GM18867 (cell line): ENCODE data around the gene CADM3.

Experiments used
- ATAC-seq: cut with Tn5 transposase; IDR thresholded peaks from one replicate; pipeline ENCODE4 v1.9.1; 2021; ENCODE audit warnings: mild to moderate bottlenecking, moderate library complexity; ENCODE audit not compliant: unreplicated experiment

CADM3 gene

GRCh38 chr1:159204161-159205141, 33.0 kb downstream of the CADM3 start, which contains the start of gene ACKR1:
Gene ACKR1, plus strand, starts transcription at chr1:159204875. Its CDS starts 85 bp downstream, at chr1:159204960.
- no peak for ATAC-seq

DNA sequence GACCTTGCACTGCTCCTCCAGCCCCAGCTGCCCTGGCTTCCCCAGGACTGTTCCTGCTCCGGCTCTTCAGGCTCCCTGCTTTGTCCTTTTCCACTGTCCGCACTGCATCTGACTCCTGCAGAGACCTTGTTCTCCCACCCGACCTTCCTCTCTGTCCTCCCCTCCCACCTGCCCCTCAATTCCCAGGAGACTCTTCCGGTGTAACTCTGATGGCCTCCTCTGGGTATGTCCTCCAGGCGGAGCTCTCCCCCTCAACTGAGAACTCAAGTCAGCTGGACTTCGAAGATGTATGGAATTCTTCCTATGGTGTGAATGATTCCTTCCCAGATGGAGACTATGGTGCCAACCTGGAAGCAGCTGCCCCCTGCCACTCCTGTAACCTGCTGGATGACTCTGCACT, 33.8 kb downstream of the CADM3 start:
- ATAC-seq = no peak

DNA sequence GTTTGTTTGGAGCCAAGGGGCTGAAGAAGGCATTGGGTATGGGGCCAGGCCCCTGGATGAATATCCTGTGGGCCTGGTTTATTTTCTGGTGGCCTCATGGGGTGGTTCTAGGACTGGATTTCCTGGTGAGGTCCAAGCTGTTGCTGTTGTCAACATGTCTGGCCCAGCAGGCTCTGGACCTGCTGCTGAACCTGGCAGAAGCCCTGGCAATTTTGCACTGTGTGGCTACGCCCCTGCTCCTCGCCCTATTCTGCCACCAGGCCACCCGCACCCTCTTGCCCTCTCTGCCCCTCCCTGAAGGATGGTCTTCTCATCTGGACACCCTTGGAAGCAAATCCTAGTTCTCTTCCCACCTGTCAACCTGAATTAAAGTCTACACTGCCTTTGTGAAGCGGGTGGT, 34.7 kb downstream of the CADM3 start:
- ATAC-seq = no peak

- ATAC-seq = no peak
These were observed 35.7 kb downstream of the CADM3 start for GRCh38 chr1:159207080-159207479.

DNA sequence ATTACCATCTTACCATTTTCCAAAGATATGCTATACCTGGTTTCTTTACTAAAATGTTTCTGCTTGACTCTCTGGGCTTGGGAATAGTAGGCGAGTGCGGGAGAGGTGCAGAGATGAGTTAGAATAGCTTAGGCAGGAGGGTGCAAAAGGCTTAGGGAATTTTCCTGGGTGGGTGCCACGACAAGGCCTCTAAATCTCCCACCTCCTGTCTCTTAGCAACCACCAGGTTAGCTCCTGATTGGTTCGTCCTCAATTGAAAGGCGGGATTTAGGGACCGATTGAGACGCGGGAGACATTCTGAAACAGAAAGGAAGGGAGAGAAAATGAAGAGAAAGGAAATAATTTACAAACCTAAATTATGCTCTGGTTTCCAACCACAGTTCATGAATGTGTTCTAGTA, 36.4 kb downstream of the CADM3 start:
- ATAC-seq = no peak

GRCh38 chr1:159208175-159208825, 36.9 kb downstream of the CADM3 start:
- no peak for ATAC-seq

DNA sequence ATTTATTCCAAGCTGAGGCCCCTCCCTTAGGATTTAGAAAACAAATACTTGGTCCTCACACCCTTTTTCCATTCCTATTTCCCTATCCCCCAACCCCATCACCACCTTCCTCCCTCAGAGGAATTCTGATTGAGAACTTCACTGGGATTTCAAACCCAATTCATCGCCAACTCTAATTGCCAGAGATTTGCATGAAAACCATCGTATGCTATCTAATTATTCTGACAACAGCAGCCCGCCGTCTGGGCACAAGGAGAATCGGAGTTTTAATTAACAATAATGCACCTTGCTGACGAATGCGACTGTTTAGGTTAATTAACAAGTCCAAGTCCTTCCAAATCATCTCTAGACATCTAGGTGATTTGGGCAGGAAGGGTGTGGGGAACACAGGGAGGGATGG, 37.6 kb downstream of the CADM3 start:
- ATAC-seq = no peak

DNA sequence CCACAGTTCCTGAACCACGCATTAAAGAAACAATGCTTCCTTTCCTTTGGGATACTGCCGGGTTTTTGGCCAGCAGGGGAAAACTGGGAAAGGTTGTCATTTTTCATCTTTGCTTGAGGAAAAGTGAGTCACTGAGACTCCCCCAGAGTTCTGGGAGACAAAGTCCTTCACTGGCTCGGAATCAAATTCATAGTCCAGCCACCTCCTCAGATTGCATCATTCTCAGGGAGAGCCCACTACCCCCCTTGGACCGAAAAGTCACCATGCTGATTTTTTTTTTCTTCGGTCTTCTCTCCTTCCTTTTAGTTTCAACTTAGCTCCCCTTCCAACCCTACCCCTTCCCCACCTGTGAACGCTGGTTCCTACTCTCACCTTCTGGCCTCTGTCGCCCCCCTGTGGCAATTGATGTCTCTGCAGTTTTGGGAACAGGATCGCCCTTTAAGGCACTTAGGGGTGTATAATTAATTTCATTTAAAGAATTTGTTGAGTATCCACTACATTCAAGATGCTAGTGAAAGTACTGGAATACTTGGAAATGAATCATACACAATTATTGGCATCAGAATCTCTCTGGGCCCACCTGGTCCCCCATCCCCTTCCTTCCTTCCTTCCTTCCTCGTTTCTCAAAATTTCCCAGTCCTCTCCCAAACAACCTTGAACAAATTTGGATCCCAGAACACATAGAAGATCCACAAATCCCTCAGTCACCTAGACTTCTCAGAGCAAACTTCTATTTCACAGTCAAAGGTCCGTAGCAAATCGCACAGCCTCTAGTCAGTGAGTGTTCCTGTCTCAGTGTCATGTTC, 40.1 kb downstream of the CADM3 start:
- ATAC-seq = no peak

- ATAC-seq = no peak
These were observed 41.2 kb downstream of the CADM3 start for GRCh38 chr1:159212596-159212995.

- peak; percentile 76 for ATAC-seq
These were observed 42.8 kb downstream of the CADM3 start for GRCh38 chr1:159214149-159214760.

DNA sequence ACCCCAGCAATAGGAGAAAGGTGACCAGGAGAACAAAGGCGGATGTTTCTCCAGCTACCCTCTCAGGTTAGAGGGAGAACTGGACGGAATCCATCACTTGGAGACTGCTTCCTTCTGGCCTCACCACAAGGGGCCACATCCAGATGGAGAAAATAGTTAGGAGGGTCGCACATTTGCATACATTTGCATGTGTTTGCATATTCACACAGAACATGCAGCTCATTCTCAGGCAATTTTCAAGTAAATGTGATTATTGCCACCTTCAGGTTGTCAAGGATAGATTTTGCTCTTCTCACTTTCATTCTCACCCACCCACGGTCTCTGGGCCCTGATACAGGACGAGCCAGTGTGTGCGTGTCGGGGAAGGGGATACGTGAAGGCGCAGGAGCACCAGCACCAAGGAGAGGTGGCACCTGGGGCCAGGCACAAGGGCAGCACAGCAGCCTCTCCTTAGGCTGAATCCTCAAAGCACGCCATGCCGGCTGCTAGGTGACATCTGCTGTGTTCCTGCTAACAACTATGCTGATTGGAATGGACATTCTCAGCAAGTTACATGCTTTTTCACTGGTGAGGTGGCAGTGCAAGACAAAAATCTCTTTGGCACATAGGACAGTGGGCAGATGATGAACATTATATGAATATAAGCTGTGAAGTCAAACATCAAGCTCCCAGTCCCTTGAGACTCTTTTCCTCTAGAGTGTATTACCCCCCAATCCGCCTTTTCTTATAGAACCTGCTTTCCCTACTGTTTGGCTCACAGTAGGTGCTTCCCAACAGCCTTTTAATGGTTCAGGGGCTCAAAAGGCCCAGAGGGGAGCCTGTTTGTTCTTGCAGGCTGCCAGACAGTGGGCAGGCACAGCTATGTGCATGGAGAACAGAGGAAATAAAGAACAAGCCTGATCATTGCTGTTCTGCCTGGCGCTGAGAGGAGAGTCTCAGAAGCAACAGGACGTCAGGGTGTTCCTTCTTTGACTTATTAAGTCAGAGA, 47.5 kb downstream of the CADM3 start:
- no peak for ATAC-seq

GRCh38 chr1:159222075-159222865, 50.9 kb downstream of the CADM3 start:
- ATAC-seq = no peak

GRCh38 chr1:159223004-159223403, 51.6 kb downstream of the CADM3 start:
- ATAC-seq = no peak

- ATAC-seq = no peak
These were observed 57.1 kb downstream of the CADM3 start for GRCh38 chr1:159228554-159228953.

DNA sequence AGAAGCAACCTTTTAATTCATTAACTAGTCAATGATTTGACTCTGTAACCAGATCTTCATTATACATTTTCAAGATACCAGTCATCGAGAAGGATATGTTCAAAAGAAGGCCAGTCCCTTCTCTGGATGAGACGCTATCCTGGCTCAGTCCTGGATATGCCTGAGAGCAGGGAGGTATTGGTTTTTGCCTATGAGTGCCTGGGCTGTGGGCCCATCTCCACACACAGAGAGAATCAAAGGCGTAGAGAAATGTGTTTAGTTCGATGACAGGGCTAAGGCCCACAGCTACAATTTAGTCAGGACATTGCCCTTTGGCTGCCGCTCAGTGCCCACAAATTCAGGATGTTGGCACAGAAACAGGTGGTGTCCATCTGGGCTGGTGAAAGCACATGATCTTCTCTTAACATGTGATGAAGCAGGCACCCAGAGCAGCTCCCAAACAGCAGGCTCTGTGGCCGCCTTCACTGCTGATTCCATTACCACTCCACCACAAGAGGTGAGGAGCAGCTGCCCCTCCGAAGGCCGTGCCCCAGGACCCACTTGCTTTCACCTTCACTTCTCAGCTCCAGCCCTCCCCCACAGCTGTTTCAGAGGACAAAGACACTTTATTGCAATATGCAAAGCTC, 58.0 kb downstream of the CADM3 start:
- ATAC-seq = no peak

- no peak for ATAC-seq
These were observed 58.5 kb downstream of the CADM3 start for GRCh38 chr1:159229896-159230295.

DNA sequence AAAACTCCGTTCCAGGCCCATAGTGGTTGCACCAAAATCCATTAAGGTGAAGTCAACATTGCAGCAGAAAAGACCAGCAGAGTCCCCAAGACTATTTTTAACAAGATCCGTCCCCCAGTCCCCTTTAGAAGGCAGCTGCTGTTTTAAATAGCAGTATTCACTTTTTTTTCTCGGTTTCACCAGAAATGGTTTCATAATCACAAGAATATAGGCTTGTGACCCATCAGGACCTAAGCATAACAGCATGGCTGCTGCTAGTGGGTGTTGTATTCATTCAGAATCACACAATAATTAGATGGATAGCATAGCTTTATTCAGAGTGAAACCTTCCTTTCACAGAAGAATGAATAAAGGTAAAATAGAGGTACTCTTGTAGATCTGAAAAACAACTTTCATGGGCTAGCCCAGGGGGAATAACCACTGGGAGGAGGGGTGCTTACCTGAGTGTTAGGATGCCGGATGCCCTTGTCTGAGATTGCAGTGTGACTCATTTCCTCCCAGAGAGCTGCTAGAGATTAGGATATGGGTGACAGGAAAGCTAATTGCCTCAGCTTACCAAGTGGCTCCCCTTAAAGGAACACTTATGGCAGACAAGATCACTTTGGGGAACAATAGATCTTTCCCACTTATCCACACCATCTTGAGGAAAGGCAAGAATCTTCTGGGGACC, 68.3 kb downstream of the CADM3 start:
- peak; percentile 90 for ATAC-seq

- no peak for ATAC-seq
These were observed 75.9 kb downstream of the CADM3 start for GRCh38 chr1:159247266-159247665.
